Measurements from ENCODE around the gene ZNF782. TPM values are rescaled to one million over a fixed set of nuclear protein-coding genes. Genes with fewer than 3 reads are reported as not detected.
"Not testable (repeated sequence)": the region's sequence is repeated elsewhere in the genome, so short reads cannot be mapped to it uniquely, and the experiment has no call there.

Gene ZNF782
- total RNA-seq: 1 to 10 TPM; 3.8 to 4.8 TPM

GRCh38 chr9:96853781-96854650 lies at the start of gene ZNF782:
Gene ZNF782 (minus strand): TSS chr9:96854514. CDS start chr9:96851961, 2,553 bp downstream.
- DNase-seq (peak; percentile 92), ATAC-seq (peak; percentile 92)
- POLR2A ChIA-PET: no interaction called here
- intact Hi-C loops (cut with DNase I, micrococcal nuclease): loop anchor here (1.0 to 10.0 kb wide), 11 partner anchors 21 to 1339 kb away; partner anchors contain the start of genes ZNF510 (in 2 of the 2), HABP4 (in 1 of the 2), PTCH1 (in 1 of the 2) and TMOD1 (in 1 of the 2)
- no peaks in the 10 kb centered on the region for H3K9me3 Mint-ChIP-seq (ENCODE audit: low read depth)
- CTCF ChIA-PET: interaction anchor here (0.6 to 1.5 kb wide), 11 partner anchors 9 to 745 kb away, joined by 3 to 6 read pairs (median 3); no protein-coding TSS in a partner anchor
- H3K27ac Mint-ChIP-seq: peak within 1 kb of the TSS; percentile 100
- peak within 1 kb of the TSS; percentile 96 for H3K4me3 Mint-ChIP-seq
- peaks cover 50% of the 10 kb centered on the region for H3K4me1 Mint-ChIP-seq
- peaks cover 11% of the 10 kb centered on the region for H3K27me3 Mint-ChIP-seq
- H3K36me3 Mint-ChIP-seq (ENCODE audit: low read depth): peaks cover 21% of the 10 kb centered on the region

DNA sequence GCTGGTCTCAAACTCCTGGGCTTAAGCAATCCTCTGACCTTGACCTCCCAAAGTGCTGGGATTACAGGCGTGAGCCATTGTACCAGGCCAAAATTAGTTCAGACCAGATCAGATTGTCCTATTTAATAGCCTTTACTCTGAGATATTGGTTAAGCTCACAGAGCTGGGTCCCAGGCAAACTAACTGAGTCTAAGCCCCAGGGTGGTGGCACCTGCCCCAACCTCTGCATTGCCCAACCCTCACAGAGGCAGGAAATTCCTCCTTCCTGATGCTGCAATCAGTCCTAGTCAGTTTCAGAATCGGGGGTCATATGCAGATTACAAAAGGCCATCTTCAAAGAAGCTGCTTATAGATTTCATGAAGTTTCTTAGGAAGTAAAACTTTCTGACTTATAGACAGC lies 45.7 kb upstream of the ZNF782 start:
- H3K4me3 Mint-ChIP-seq; intact Hi-C loops (cut with DNase I, micrococcal nuclease); DNase-seq; H3K27ac Mint-ChIP-seq; H3K9me3 Mint-ChIP-seq (ENCODE audit: low read depth); H3K4me1 Mint-ChIP-seq; POLR2A ChIA-PET; H3K27me3 Mint-ChIP-seq; ATAC-seq; CTCF ChIA-PET: not testable (repeated sequence)
- H3K36me3 Mint-ChIP-seq (ENCODE audit: low read depth): peaks cover 20% of the 10 kb centered on the region

DNA sequence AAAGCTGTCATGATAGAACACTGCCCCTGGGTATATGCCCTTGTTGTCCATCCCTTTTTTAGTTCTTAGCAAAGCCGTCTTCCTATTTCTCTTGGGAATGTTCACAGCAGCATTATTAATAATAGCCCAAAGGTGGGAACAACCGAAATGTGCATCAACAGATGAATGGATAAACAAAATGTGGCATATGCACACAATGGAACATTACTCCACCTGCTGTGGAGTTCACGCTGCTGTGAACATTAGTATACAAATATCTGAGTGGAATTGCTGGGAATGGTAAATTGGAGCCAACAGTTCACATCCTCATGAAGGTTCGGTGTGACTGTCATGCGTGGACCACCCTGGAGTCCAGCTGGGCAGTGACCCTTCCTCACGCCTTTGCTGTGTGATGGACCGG lies 37.8 kb upstream of the ZNF782 start:
- POLR2A ChIA-PET: no interaction called here
- DNase-seq (no peak), ATAC-seq (no peak)
- Mint-ChIP-seq H3K27ac (no peak overlapping the region), H3K4me3 (no peak overlapping the region), H3K4me1 (no peaks in the 10 kb centered on the region), H3K27me3 (no peaks in the 10 kb centered on the region), H3K9me3 (ENCODE audit: low read depth) (no peaks in the 10 kb centered on the region), H3K36me3 (ENCODE audit: low read depth) (peaks cover 47% of the 10 kb centered on the region)
- CTCF ChIA-PET: no interaction called here
- intact Hi-C loops (cut with DNase I, micrococcal nuclease): no loop called here

- H3K27ac Mint-ChIP-seq: no peak overlapping the region
- POLR2A ChIA-PET: no interaction called here
- no peak overlapping the region for H3K4me3 Mint-ChIP-seq
These were observed 34.3 kb upstream of the ZNF782 start for GRCh38 chr9:96888591-96888990.

DNA sequence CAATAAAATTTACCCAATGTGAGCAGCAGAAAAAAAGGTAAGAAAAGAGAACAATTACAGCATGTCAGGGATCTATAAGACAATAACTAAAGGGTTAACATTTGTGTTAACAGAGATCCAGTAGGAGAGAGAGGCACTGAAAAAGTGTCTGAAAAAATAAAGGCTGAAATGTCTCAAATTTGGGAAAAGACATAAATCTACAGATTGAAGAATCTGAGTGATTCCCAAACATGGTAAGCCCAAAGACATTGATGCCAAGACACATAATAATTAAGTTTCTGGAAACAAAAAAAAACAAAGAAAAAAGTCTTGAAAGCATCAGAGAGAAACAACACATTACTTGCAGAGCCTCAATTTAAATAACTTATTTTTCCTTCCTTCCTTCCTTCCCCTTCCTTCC lies 31.1 kb upstream of the ZNF782 start:
- Mint-ChIP-seq H3K4me1 (no peaks in the 10 kb centered on the region), H3K9me3 (ENCODE audit: low read depth) (no peaks in the 10 kb centered on the region), H3K36me3 (ENCODE audit: low read depth) (peaks cover 20% of the 10 kb centered on the region), H3K27ac (no peak overlapping the region), H3K4me3 (no peak overlapping the region), H3K27me3 (no peaks in the 10 kb centered on the region)
- ChIA-PET POLR2A (no interaction called here), CTCF (interaction anchor here (0.9 kb wide), 1 partner anchor 10 kb away, joined by 3 read pairs; no protein-coding TSS in a partner anchor)
- intact Hi-C loops (cut with DNase I, micrococcal nuclease): no loop called here
- ATAC-seq: no peak
- no peak for DNase-seq

More at GRCh38 chr9:96888591-96888990, 34.3 kb upstream of the ZNF782 start:
- no peaks in the 10 kb centered on the region for H3K9me3 Mint-ChIP-seq (ENCODE audit: low read depth)
- H3K27me3 Mint-ChIP-seq: no peaks in the 10 kb centered on the region
- CTCF ChIA-PET: no interaction called here
- no peak for ATAC-seq
- peaks cover 30% of the 10 kb centered on the region for H3K36me3 Mint-ChIP-seq (ENCODE audit: low read depth)
- intact Hi-C loops (cut with DNase I, micrococcal nuclease): no loop called here
- H3K4me1 Mint-ChIP-seq: no peaks in the 10 kb centered on the region
- no peak for DNase-seq

DNA sequence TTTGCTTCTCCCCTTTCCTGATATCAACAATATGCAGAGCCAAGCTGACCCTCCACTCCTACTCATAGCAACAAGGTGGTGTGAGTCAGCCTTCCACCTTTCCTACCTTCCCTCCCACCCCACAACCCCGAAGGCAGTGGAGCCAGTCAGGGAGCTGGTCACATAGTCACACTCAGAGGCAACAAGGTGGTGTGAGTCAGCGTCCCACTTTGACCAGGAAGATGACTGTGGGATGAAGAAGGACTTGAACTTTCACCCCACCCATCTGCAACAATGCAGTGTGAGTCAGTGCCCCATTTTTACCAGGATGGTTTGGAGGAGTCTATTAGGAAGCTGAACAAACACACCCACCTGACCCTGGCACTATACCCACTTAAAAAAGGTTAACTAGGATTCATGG lies 30.1 kb upstream of the ZNF782 start:
- intact Hi-C loops (cut with DNase I, micrococcal nuclease): no loop called here

GRCh38 chr9:96883922-96884321 lies 29.6 kb upstream of the ZNF782 start:
- intact Hi-C loops (cut with DNase I, micrococcal nuclease): no loop called here
- H3K9me3 Mint-ChIP-seq (ENCODE audit: low read depth): peaks cover 2% of the 10 kb centered on the region
- CTCF ChIA-PET: interaction anchor here (0.7 to 1.3 kb wide), 2 partner anchors 9 to 12 kb away, joined by 3 to 4 read pairs; no protein-coding TSS in a partner anchor
- no peak overlapping the region for H3K4me3 Mint-ChIP-seq
- no peak overlapping the region for H3K27ac Mint-ChIP-seq
- POLR2A ChIA-PET: interaction anchor here (0.7 kb wide), 1 partner anchor 619 kb away, joined by 3 read pairs; no protein-coding TSS in a partner anchor
- DNase-seq: no peak
- H3K27me3 Mint-ChIP-seq: peaks cover 6% of the 10 kb centered on the region
- H3K36me3 Mint-ChIP-seq (ENCODE audit: low read depth): peaks cover 20% of the 10 kb centered on the region
- ATAC-seq: no peak
- H3K4me1 Mint-ChIP-seq: no peaks in the 10 kb centered on the region

More for the DNA sequence above, 30.1 kb upstream of the ZNF782 start:
- ChIA-PET POLR2A (no interaction called here), CTCF (interaction anchor here (0.7 kb wide), 1 partner anchor 9 kb away, joined by 3 read pairs; no protein-coding TSS in a partner anchor)
- Mint-ChIP-seq H3K36me3 (ENCODE audit: low read depth) (peaks cover 20% of the 10 kb centered on the region), H3K27ac (no peak overlapping the region), H3K4me1 (no peaks in the 10 kb centered on the region), H3K27me3 (peaks cover 3% of the 10 kb centered on the region), H3K4me3 (no peak overlapping the region), H3K9me3 (ENCODE audit: low read depth) (peaks cover 2% of the 10 kb centered on the region)
- ATAC-seq (peak; percentile 33), DNase-seq (no peak)

DNA sequence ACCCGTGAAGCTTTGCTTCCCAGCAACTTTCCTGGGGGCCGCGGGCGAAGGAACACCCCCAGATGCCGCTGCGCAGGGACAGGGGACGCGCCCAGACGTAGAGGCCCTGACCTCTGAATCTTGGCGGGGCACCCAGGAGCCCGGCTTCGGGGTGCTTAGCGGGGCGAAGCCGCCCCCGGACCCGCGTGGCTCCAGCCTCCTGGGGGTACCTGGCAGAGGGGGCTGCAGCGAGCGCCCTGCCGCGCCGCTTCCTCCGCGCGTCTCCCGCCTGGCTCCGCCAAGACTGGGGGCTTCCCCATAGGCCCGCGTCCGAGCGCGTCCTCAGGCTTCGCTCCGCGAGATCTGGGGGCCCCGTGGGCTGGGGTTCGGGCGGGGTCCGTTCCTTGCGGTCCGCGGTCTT lies 23.0 kb upstream of the ZNF782 start:
- Mint-ChIP-seq H3K36me3 (ENCODE audit: low read depth) (peaks cover 3% of the 10 kb centered on the region), H3K27ac (no peak overlapping the region), H3K4me3 (no peak overlapping the region), H3K27me3 (peaks cover 44% of the 10 kb centered on the region), H3K4me1 (peaks cover 26% of the 10 kb centered on the region), H3K9me3 (ENCODE audit: low read depth) (peaks cover 3% of the 10 kb centered on the region)
- intact Hi-C loops (cut with DNase I, micrococcal nuclease): loop anchor here (2.0 to 10.0 kb wide), 3 partner anchors 18 to 360 kb away; partner anchors contain the start of gene CTSV (in 1 of the 2)
- POLR2A ChIA-PET: no interaction called here
- DNase-seq: no peak
- CTCF ChIA-PET: no interaction called here
- ATAC-seq: no peak

- DNase-seq (peak; percentile 73), ATAC-seq (peak; percentile 67)
- Mint-ChIP-seq H3K4me3 (peak overlapping the region; percentile 76), H3K9me3 (ENCODE audit: low read depth) (peaks cover 3% of the 10 kb centered on the region), H3K36me3 (ENCODE audit: low read depth) (no peaks in the 10 kb centered on the region), H3K27me3 (peaks cover 44% of the 10 kb centered on the region), H3K4me1 (peaks cover 26% of the 10 kb centered on the region), H3K27ac (peak overlapping the region; percentile 87)
- ChIA-PET POLR2A (no interaction called here), CTCF (interaction anchor here (0.8 to 7.9 kb wide), 3 partner anchors 9 to 22 kb away, joined by 3 to 69 read pairs (median 3); no protein-coding TSS in a partner anchor)
- intact Hi-C loops (cut with DNase I, micrococcal nuclease): loop anchor here (1.0 to 10.0 kb wide), 4 partner anchors 17 to 362 kb away; partner anchors contain the start of genes CTSV (in 1 of the 2) and ZNF782 (in 1 of the 2)
These were observed 21.3 kb upstream of the ZNF782 start for GRCh38 chr9:96875461-96876142.

DNA sequence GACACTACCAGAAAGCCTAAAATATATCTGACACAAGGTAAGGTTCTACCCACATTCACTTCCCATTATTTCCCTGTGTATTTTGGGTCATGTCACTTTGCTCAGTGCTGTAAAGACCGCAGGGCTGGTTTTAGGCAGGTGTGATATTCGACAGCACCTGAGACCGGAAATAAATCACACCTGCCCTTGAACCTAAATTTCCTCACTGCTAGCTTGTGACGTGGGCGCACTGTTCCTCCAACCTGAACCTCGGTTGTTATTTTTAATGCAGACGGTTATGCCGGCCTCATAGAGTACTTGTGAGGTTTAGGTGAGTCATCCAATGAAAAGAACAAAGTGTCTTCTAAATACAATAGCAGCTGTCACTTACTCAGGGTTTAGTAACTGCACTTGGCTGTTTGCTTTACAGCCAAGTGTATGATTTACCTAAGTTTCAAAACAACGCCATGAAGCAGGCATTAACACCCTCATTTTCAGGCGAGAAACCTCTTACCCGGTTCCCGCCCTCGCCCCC lies 20.7 kb upstream of the ZNF782 start:
- ChIA-PET POLR2A (no interaction called here), CTCF (interaction anchor here (0.6 to 7.9 kb wide), 4 partner anchors 9 to 401 kb away, joined by 3 to 69 read pairs (median 3); no protein-coding TSS in a partner anchor)
- Mint-ChIP-seq H3K9me3 (ENCODE audit: low read depth) (peaks cover 3% of the 10 kb centered on the region), H3K27ac (peak overlapping the region; percentile 87), H3K4me3 (peak overlapping the region; percentile 76), H3K36me3 (ENCODE audit: low read depth) (no peaks in the 10 kb centered on the region), H3K27me3 (peaks cover 44% of the 10 kb centered on the region), H3K4me1 (peaks cover 26% of the 10 kb centered on the region)
- intact Hi-C loops (cut with DNase I, micrococcal nuclease): loop anchor here in 1 of 2 experiments (1.0 to 10.0 kb wide), 3 partner anchors 21 to 362 kb away; partner anchors contain the start of genes CTSV and ZNF782
- ATAC-seq (peak; percentile 96), DNase-seq (peak; percentile 60)
